Liver (tissue), 9 donors: Measurements from ENCODE around the gene TMEM222. TPM values are rescaled to one million over a fixed set of nuclear protein-coding genes. Genes with fewer than 3 reads are reported as not detected.
"Not testable (repeated sequence)": the region's sequence is repeated elsewhere in the genome, so short reads cannot be mapped to it uniquely, and the experiment has no call there.

Experiments
- DNase-seq: peaks from one replicate; pipeline ENCODE4 v3.0.0-alpha.2; 2017; ENCODE audit warnings: low spot score
- H3K27ac ChIP-seq, 2 donors: one replicate each; pipeline ENCODE4 v1.7.0; 2013; ENCODE audit warnings: inconsistent platforms in 2 of 2, low read length in 2 of 2, control low read depth in 1 of 2, low read depth in 1 of 2, mild to moderate bottlenecking in 1 of 2
- H3K27me3 ChIP-seq, 4 donors: one replicate each; pipeline versions ENCODE4 v1.6.1 to v1.7.0; 2013; ENCODE audit warnings: low read length in 3 of 4, inconsistent platforms in 1 of 4, mild to moderate bottlenecking in 1 of 4, moderate library complexity in 1 of 4; ENCODE audit not compliant: control insufficient read depth in 4 of 4, insufficient read depth in 4 of 4
- H3K36me3 ChIP-seq, 4 donors: one replicate each; pipeline versions ENCODE4 v1.6.1 to v1.7.0; 2013; ENCODE audit warnings: low read length in 3 of 4, mild to moderate bottlenecking in 3 of 4, low read depth in 1 of 4, moderate library complexity in 1 of 4; ENCODE audit not compliant: control insufficient read depth in 4 of 4, insufficient read depth in 3 of 4
- H3K4me1 ChIP-seq, 4 donors: one replicate each; pipeline versions ENCODE4 v1.6.1 to v1.7.0; 2013; ENCODE audit warnings: low read length in 3 of 4, mild to moderate bottlenecking in 3 of 4, moderate library complexity in 1 of 4; ENCODE audit not compliant: control insufficient read depth in 4 of 4, insufficient read depth in 4 of 4
- H3K4me3 ChIP-seq, 3 donors: one replicate each; pipeline versions ENCODE4 v1.6.1 to v1.7.0; 2013; ENCODE audit warnings: low read length in 3 of 3, control low read depth in 1 of 3, low read depth in 1 of 3, mild to moderate bottlenecking in 1 of 3
- H3K9ac ChIP-seq, 2 donors: one replicate each; pipeline ENCODE4 v1.7.0; 2013; ENCODE audit warnings: low read length in 2 of 2, mild to moderate bottlenecking in 2 of 2, moderate library complexity in 2 of 2, control low read depth in 1 of 2, low read depth in 1 of 2
- H3K9me3 ChIP-seq, 4 donors: one replicate each; pipeline versions ENCODE4 v1.6.1 to v1.7.0; 2013; ENCODE audit warnings: low read length in 3 of 4; ENCODE audit not compliant: control insufficient read depth in 4 of 4
- EGR1 ChIP-seq, 2 donors: IDR thresholded peaks; 2 replicates each; pipeline ENCODE4 v1.6.1; 2016 to 2018; ENCODE audit warnings: antibody characterized with exemption in 2 of 2, low read depth in 2 of 2
- FOXA1 ChIP-seq: IDR thresholded peaks from 2 replicates; pipeline ENCODE4 v1.6.1; 2016; ENCODE audit warnings: antibody characterized with exemption
- FOXA2 ChIP-seq: IDR thresholded peaks from 2 replicates; pipeline ENCODE4 v1.6.1; 2016; ENCODE audit warnings: antibody characterized with exemption
- HNF4A ChIP-seq, 2 donors: conservative IDR thresholded peaks; 2 replicates each; pipeline ENCODE4 v1.6.1; 2016; ENCODE audit warnings: antibody characterized with exemption in 2 of 2, mild to moderate bottlenecking in 2 of 2
- JUND ChIP-seq, 2 donors: IDR thresholded peaks; 2 replicates each; pipeline ENCODE4 v1.6.1; 2016; ENCODE audit warnings: antibody characterized with exemption in 2 of 2
- NR2F2 ChIP-seq: IDR thresholded peaks from 2 replicates; pipeline ENCODE4 v1.6.1; 2016; ENCODE audit warnings: antibody characterized with exemption
- RXRA ChIP-seq, 2 donors: IDR thresholded peaks; 2 replicates each; pipeline ENCODE4 v1.6.1; 2017 to 2018; ENCODE audit warnings: antibody characterized with exemption in 2 of 2, mild to moderate bottlenecking in 1 of 2
- SP1 ChIP-seq: IDR thresholded peaks from 2 replicates; pipeline ENCODE4 v1.6.1; 2018; ENCODE audit warnings: antibody characterized with exemption, mild to moderate bottlenecking
- TAF1 ChIP-seq: conservative IDR thresholded peaks from 2 replicates; pipeline ENCODE4 v1.6.1; 2016; ENCODE audit warnings: antibody characterized with exemption, mild to moderate bottlenecking
- YY1 ChIP-seq: IDR thresholded peaks from 2 replicates; pipeline ENCODE4 v1.6.1; 2016; ENCODE audit warnings: antibody characterized with exemption, mild to moderate bottlenecking
- WGBS: extraction: QIAGEN DNeasy Blood & Tissue Kit; methylation state at CpG from one replicate; pipeline ENCODE4 v1.1.7; 2013; 5-methylcytosine and 5-hydroxymethylcytosine counted together
- polyA plus RNA-seq, 2 donors: library from polyadenylated mRNA; stranded (reverse) in 1 of 2; unstranded in 1 of 2; fragments of 200-250 nt in 1 of 2; fragments of >200 nt in 1 of 2; fragmentation: Nextera tagmentation in 1 of 2; extraction: Ambion mirVana in 1 of 2; gene quantifications; one replicate each; pipeline versions ENCODE4 v1.2.1 to v1.2.3, GENCODE V29; 2013 to 2015
- total RNA-seq, 2 donors: library from RNA; depleted of rRNA; stranded (reverse); fragments of >200 nt; gene quantifications; one replicate each; pipeline ENCODE4 v1.2.3, GENCODE V29; 2014
- TF ChIP-seq, protein P1 (sequence below): fragments of 150-350 bp; IDR thresholded peaks from 2 replicates; pipeline ENCODE4 v1.5.1; 2017; ENCODE audit warnings: improper control_type of control experiment, low read depth, low read length; ENCODE audit not compliant: missing input control
- TF ChIP-seq, protein P2 (sequence below): IDR thresholded peaks from 2 replicates; pipeline ENCODE4 v1.6.1; 2016; ENCODE audit warnings: antibody characterized with exemption
- TF ChIP-seq, protein P3 (sequence below): IDR thresholded peaks from 2 replicates; pipeline ENCODE4 v1.6.1; 2016; ENCODE audit warnings: antibody characterized with exemption
- donor health status: healthy.
- donor health status: healthy.
- donor health status: healthy.
- donor health status: healthy.
- donor health status: healthy.

The TMEM222 gene
- total and polyA plus RNA-seq, 4 donors = 14.7 to 32.9 (median 21.8) TPM

DNA sequence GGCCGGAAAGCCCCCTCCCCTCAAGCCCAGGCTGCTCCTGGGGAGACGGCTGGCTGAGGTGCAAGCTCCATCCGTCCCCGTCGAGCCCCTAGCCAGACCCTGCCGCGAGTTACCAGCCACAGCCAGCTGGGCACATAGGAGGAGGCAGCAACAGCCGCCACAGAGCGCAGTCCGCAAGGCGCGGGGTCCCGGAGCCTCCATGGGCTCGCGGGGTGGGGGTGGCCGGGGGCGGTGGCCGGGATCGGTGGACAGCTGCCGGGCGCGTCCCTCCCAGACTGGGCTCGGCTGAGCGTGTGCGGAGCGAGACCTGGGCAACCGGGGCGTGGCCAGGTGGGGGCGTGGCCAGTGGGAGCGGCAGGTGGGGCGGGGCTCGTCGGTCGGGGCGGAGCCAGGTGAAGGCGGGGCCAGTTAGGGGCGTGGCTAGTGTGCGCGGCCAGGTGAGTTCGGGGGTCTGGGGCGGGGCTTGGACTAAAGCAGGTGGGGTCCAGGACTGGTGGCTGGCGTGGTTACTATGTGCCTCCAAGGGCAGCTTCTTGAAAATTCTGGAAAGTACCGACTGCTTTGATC lies 61.2 kb downstream of the TMEM222 start, which contains the start of gene CD164L2:
Gene CD164L2 (minus strand): TSS at position 295 of the 567 bp plus-strand sequence. CDS start 94 bp downstream, at position 201.
- WGBS = 20% methylated on average over 43 of the region's 43 CpGs
- Histone ChIP-seq H3K4me1 (no peaks in the 10 kb centered on the region), H3K9ac (no peak within 1 kb of the TSS), H3K9me3 (no peaks in the 10 kb centered on the region), H3K36me3 (no peaks in the 10 kb centered on the region), H3K27me3 (no peaks in the 10 kb centered on the region), H3K27ac (no peak within 1 kb of the TSS), H3K4me3 (peak within 1 kb of the TSS in 1 of 3 donors; percentile 3)
- TF ChIP-seq, protein P1, sequence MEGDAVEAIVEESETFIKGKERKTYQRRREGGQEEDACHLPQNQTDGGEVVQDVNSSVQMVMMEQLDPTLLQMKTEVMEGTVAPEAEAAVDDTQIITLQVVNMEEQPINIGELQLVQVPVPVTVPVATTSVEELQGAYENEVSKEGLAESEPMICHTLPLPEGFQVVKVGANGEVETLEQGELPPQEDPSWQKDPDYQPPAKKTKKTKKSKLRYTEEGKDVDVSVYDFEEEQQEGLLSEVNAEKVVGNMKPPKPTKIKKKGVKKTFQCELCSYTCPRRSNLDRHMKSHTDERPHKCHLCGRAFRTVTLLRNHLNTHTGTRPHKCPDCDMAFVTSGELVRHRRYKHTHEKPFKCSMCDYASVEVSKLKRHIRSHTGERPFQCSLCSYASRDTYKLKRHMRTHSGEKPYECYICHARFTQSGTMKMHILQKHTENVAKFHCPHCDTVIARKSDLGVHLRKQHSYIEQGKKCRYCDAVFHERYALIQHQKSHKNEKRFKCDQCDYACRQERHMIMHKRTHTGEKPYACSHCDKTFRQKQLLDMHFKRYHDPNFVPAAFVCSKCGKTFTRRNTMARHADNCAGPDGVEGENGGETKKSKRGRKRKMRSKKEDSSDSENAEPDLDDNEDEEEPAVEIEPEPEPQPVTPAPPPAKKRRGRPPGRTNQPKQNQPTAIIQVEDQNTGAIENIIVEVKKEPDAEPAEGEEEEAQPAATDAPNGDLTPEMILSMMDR = no peak
- TF ChIP-seq NR2F2 (no peak), EGR1 (IDR thresholded peaks at IDR 0.05; ENCODE audit: low read depth in 2 of 2) (no peak), YY1 (no peak)
- DNase-seq = no peak

DNA sequence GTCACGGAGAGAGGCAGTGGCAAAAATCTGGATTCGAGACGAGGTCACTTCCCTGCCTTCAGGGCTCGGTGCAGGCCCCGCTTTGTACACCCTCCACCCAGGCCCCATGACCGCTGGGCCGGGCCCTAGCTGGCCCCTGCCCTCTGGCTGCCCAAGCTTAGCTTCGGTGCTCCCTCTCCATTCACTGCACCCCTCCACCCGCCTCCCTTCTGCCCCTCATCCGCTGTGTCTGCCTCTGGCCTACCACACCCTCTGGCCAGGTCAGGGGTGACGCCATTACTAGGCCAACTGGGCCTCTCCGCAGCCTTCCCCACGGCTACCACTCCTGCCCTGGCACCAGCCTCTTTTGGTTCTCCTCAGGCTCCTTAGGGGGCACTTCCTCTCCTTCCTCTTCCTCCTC lies 61.7 kb downstream of the TMEM222 start:
- H3K4me1 ChIP-seq = no peaks in the 10 kb centered on the region
- no peaks in the 10 kb centered on the region for H3K36me3 ChIP-seq
- 91% methylated on average over 13 of the region's 13 CpGs for WGBS
- no peak for DNase-seq
- no peak for TF ChIP-seq RXRA (IDR thresholded peaks at IDR 0.05)
- no peak for TF ChIP-seq SP1
- TF ChIP-seq FOXA2 = no peak
- TF ChIP-seq FOXA1 = no peak
- no peak for TF ChIP-seq HNF4A (conservative IDR thresholded peaks at IDR 0.05)
- no peak for TF ChIP-seq TAF1
- TF ChIP-seq, protein P2, sequence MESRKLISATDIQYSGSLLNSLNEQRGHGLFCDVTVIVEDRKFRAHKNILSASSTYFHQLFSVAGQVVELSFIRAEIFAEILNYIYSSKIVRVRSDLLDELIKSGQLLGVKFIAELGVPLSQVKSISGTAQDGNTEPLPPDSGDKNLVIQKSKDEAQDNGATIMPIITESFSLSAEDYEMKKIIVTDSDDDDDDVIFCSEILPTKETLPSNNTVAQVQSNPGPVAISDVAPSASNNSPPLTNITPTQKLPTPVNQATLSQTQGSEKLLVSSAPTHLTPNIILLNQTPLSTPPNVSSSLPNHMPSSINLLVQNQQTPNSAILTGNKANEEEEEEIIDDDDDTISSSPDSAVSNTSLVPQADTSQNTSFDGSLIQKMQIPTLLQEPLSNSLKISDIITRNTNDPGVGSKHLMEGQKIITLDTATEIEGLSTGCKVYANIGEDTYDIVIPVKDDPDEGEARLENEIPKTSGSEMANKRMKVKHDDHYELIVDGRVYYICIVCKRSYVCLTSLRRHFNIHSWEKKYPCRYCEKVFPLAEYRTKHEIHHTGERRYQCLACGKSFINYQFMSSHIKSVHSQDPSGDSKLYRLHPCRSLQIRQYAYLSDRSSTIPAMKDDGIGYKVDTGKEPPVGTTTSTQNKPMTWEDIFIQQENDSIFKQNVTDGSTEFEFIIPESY = no peak
- TF ChIP-seq, protein P3, sequence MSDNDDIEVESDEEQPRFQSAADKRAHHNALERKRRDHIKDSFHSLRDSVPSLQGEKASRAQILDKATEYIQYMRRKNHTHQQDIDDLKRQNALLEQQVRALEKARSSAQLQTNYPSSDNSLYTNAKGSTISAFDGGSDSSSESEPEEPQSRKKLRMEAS = no peak
- no peak for TF ChIP-seq JUND (IDR thresholded peaks at IDR 0.05)
- TF ChIP-seq, protein P1 = no peak
- TF ChIP-seq YY1 = no peak
- H3K9me3 ChIP-seq = no peaks in the 10 kb centered on the region
- no peak overlapping the region for H3K4me3 ChIP-seq
- H3K9ac ChIP-seq = no peak overlapping the region
- no peaks in the 10 kb centered on the region for H3K27me3 ChIP-seq
- H3K27ac ChIP-seq = no peak overlapping the region

DNA sequence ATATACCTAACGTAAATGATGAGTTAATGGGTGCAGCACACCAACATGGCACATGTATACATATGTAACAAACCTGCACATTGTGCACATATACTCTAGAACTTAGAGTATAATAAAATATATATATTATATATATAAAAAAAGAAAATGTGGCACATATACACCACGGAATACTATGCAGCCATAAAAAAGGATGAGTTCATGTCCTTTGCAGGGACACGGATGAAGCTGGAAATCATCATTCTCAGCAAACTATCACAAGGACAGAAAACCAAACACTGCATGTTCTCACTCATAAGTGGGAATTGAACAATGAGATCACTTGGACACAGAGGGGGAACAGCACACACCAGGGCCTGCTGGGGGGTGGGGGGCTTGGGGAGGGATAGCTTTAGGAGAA lies 62.8 kb downstream of the TMEM222 start:
- not testable (repeated sequence) for H3K27ac ChIP-seq, H3K9ac ChIP-seq, H3K4me3 ChIP-seq, DNase-seq, H3K36me3 ChIP-seq, H3K4me1 ChIP-seq, H3K9me3 ChIP-seq, H3K27me3 ChIP-seq
- WGBS = 91% methylated on average over 3 of the region's 3 CpGs
